ENCODE measurements around the gene KIF4A. TPM values are rescaled to one million over a fixed set of nuclear protein-coding genes. Genes with fewer than 3 reads are reported as not detected.

The KIF4A gene
- total RNA-seq, result 1.2 and 10.9 TPM in 2 replicates

GRCh38 chrX:70289793-70290770 is at the start of gene KIF4A, which contains the start of gene PDZD11:
KIF4A (plus strand) TSS chrX:70290104; CDS start chrX:70290459, 355 bp downstream.
PDZD11 (minus strand) TSS chrX:70289927; CDS start chrX:70289341, 586 bp downstream.

GRCh38 chrX:70260104-70260503 is 29.8 kb upstream of the KIF4A start, which contains the start of gene P2RY4:
P2RY4 (minus strand) TSS chrX:70260204; CDS start chrX:70259624, 580 bp downstream.

GRCh38 chrX:70268034-70268433 is 21.9 kb upstream of the KIF4A start, which contains the start of gene ARR3:
ARR3 (plus strand) TSS chrX:70268334; CDS start chrX:70269386, 1,052 bp downstream.

GRCh38 chrX:70281951-70282350 is 8.0 kb upstream of the KIF4A start, which contains the start of gene RAB41:
RAB41 (plus strand) TSS chrX:70282172; CDS start chrX:70282218, 46 bp downstream.

GRCh38 chrX:70422851-70423341 is 133.0 kb downstream of the KIF4A start, which contains the start of gene GDPD2:
GDPD2 (plus strand) TSS chrX:70423314; CDS start chrX:70424985, 1,671 bp downstream.

GRCh38 chrX:70444326-70444945 is 154.5 kb downstream of the KIF4A start, which contains the start of gene DLG3:
DLG3 (plus strand) TSS chrX:70444835; CDS start chrX:70445202, 367 bp downstream.

Other genes with a start within 250 kb of the KIF4A start
- not detected in 2 replicates for gene AWAT2, start 240.2 kb upstream of the KIF4A start, total RNA-seq
- gene OTUD6A, start 227.6 kb upstream of the KIF4A start, total RNA-seq, result not detected in 2 replicates
- 55.0 and 81.1 TPM in 2 replicates for gene IGBP1, start 156.7 kb upstream of the KIF4A start, total RNA-seq
- not detected in 2 replicates for gene DGAT2L6, start 112.6 kb upstream of the KIF4A start, total RNA-seq
- gene AWAT1, start 55.4 kb upstream of the KIF4A start, total RNA-seq, result not detected in 2 replicates
- gene P2RY4, start 29.9 kb upstream of the KIF4A start, total RNA-seq, result 0.14 TPM in 1 of 2 replicates, not detected in the other
- gene ARR3, start 21.8 kb upstream of the KIF4A start, total RNA-seq, result not detected in 2 replicates
- gene RAB41, start 7.9 kb upstream of the KIF4A start, total RNA-seq, result not detected in 2 replicates
- gene PDZD11, start 177 bp upstream of the KIF4A start, total RNA-seq, result 41.6 and 44.8 TPM in 2 replicates
- gene GDPD2, start 133.2 kb downstream of the KIF4A start, total RNA-seq, result not detected in 2 replicates
- 13.7 and 15.4 TPM in 2 replicates for gene DLG3, start 154.7 kb downstream of the KIF4A start, total RNA-seq

All from smooth muscle cell of the umbilical artery (primary cell).